ENCODE data around the gene LRP1B.

Gene LRP1B

DNA sequence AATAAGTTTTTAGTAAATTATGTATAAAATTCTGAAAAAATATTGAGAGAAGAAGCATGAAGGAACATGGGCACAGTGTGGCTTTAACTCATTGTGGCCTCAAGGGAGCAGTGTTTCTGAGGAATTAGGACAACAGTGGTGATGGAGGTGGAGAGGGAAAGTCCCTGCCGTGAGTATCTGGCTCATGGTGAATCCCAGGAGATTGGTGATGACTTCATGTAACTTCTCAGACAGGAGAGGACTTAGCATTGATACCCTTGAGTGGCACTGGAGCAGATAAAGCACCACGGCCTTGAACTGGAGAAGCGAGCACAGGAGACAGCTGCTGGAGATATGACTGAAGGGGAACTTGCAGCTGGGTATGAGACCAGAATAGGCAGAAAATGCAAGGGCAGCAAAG is 35.0 kb upstream of the LRP1B start:
- TF ChIP-seq, protein P1, sequence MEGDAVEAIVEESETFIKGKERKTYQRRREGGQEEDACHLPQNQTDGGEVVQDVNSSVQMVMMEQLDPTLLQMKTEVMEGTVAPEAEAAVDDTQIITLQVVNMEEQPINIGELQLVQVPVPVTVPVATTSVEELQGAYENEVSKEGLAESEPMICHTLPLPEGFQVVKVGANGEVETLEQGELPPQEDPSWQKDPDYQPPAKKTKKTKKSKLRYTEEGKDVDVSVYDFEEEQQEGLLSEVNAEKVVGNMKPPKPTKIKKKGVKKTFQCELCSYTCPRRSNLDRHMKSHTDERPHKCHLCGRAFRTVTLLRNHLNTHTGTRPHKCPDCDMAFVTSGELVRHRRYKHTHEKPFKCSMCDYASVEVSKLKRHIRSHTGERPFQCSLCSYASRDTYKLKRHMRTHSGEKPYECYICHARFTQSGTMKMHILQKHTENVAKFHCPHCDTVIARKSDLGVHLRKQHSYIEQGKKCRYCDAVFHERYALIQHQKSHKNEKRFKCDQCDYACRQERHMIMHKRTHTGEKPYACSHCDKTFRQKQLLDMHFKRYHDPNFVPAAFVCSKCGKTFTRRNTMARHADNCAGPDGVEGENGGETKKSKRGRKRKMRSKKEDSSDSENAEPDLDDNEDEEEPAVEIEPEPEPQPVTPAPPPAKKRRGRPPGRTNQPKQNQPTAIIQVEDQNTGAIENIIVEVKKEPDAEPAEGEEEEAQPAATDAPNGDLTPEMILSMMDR (conservative IDR thresholded peaks at IDR 0.05; ENCODE audit: low read depth, low read length), result peak; percentile 67
- H3K4me3 ChIP-seq (ENCODE audit: low read length), result no peak overlapping the region
- no peak for DNase-seq (ENCODE audit: low read depth)

DNA sequence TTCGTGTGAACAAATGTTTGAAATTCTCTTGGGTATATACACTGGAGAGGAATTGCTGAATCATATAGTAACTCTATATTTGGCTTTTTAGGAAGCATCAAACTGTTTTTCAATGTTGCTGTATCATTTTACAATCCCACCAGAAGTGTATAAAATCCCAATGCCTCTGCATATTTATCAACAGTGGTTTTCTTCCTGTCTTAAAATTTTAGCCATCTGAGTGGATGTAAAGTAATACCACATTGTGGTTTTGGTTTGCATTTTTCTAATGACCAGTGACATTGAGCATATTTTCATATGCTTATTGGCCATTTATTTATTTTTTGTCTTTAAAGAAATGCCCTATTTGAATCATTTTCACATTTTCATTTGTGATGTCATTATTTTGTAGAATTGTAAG is 22.8 kb upstream of the LRP1B start:
- no peak for DNase-seq (ENCODE audit: low read depth)
- TF ChIP-seq, protein P1 (conservative IDR thresholded peaks at IDR 0.05; ENCODE audit: low read depth, low read length), result no peak

DNA sequence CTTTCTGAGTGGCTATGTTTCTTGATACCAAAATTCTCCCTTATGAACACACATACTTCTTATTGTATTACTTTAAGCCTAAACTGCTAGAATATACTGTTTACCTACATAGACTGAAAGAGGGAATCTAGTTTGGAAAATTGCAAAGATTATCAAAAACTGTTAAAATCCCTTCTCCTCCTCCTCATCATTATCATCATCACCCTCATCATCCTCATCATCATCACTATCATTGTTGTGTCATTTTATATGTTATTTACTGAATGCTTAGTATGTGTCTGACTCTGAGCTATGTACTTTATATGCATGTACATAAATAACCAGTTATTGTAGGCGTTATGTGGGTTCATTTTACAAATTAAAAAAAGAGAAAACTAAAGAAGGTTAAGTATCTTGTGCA is 19.6 kb upstream of the LRP1B start:
- no peak overlapping the region for H3K4me3 ChIP-seq (ENCODE audit: low read length)
- DNase-seq (ENCODE audit: low read depth), result no peak
- TF ChIP-seq, protein P1 (conservative IDR thresholded peaks at IDR 0.05; ENCODE audit: low read depth, low read length), result no peak

More for the DNA sequence above, 22.8 kb upstream of the LRP1B start:
- H3K4me3 ChIP-seq (ENCODE audit: low read length), result no peak overlapping the region

DNA sequence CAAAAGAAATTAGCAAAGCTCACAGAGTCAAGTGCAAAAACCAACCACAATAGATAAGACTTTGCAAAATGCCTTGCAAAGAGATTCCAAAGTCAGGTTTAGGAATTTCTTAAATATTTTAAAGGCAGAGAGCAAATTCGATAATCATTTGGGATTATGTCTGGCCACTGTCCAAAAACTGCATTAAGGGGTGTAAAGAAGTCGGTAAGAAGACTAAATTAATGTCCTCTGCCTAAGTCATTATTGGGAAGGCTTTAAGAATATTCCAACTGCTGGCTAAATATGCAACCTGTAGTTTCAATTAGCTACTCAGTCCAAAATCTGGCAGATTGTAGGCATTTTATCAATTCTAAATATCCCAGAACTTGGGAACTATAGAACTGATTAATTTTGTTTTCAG is 13.7 kb upstream of the LRP1B start:
- TF ChIP-seq, protein P1 (conservative IDR thresholded peaks at IDR 0.05; ENCODE audit: low read depth, low read length), result no peak
- no peak overlapping the region for H3K4me3 ChIP-seq (ENCODE audit: low read length)
- DNase-seq (ENCODE audit: low read depth), result peak; percentile 31

DNA sequence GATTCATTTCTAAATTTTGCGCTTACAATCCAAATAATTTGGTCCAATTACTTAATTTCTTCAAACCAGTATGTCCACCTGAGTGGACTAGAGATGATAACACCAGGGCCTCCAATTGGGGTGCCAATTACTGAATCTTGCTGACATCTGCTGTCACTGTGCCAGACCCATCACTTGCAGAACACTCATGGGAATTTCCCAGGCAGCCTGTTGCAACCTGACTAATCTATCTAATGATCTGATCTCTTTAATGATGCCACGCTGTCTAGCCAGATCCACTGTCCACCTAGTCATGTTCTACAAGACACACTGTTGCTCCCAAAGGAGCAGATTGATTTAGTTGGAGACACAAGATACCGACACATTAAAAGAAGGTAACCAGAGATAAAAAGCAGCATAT is 11.8 kb upstream of the LRP1B start:
- TF ChIP-seq, protein P1 (conservative IDR thresholded peaks at IDR 0.05; ENCODE audit: low read depth, low read length), result no peak
- DNase-seq (ENCODE audit: low read depth), result no peak
- H3K4me3 ChIP-seq (ENCODE audit: low read length), result no peak overlapping the region

DNA sequence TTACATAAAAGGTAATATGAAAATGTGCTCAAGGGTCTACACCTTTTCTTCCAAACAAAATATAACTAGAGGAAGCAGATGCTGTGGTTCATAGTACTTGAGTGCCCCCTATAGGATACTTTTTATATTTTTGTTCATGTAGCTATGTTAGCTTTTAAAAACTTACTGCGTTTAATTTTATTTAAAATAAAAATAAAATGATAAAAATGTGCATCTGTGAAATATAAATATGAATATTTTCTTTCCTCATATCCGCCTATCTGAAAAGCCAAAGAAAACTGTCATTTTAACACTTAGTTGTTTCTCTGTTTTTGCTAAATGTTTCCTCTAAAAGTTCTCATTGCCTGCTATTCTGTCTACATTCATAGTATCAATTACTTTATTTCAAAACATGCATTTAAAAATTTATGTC is 9.6 kb upstream of the LRP1B start:
- no peak overlapping the region for H3K4me3 ChIP-seq (ENCODE audit: low read length)
- DNase-seq (ENCODE audit: low read depth), result no peak
- TF ChIP-seq, protein P1 (conservative IDR thresholded peaks at IDR 0.05; ENCODE audit: low read depth, low read length), result peak; percentile 52

DNA sequence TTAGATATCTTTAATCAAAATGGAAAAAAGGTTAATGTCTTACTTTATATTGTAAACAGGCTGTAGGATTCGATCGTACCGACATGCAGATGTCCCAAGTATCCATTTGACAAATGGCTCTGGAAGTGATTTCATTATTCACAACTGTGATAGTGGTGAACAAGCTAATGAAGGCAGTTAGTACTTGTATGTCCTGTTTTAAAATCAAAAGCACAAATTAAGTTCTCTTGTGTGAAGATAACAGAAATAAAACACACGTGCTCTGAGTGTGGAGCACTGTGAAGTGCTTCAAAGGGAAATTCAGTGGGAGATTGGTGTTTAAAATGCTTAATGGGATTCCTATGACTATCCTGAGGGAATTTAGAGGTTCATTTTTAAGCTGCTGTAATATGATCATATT is 8.6 kb upstream of the LRP1B start:
- TF ChIP-seq, protein P1 (conservative IDR thresholded peaks at IDR 0.05; ENCODE audit: low read depth, low read length), result no peak
- DNase-seq (ENCODE audit: low read depth), result no peak
- no peak overlapping the region for H3K4me3 ChIP-seq (ENCODE audit: low read length)
